Body of pancreas (tissue), 4 donors: Measurements from ENCODE around the gene THADA.
"Not testable (repeated sequence)": the region's sequence is repeated elsewhere in the genome, so short reads cannot be mapped to it uniquely, and the experiment has no call there.

Source experiments
- POLR2A ChIP-seq, 3 donors: fragments of 450-650 bp; IDR thresholded peaks; one replicate each; pipeline ENCODE4 v1.6.1; 2016; ENCODE audit warnings: antibody characterized with exemption in 3 of 3, mild to moderate bottlenecking in 2 of 3
- TF ChIP-seq, protein P1 (sequence below), 7 experiments: fragments of 450-650 bp in 4 of 7; fragments of 200-600 bp in 3 of 7; sonication (generic) in 3 of 7; IDR thresholded peaks; one replicate each; pipeline ENCODE4 v1.5.1; 2016 to 2019; ENCODE audit warnings: antibody characterized with exemption in 7 of 7

DNA sequence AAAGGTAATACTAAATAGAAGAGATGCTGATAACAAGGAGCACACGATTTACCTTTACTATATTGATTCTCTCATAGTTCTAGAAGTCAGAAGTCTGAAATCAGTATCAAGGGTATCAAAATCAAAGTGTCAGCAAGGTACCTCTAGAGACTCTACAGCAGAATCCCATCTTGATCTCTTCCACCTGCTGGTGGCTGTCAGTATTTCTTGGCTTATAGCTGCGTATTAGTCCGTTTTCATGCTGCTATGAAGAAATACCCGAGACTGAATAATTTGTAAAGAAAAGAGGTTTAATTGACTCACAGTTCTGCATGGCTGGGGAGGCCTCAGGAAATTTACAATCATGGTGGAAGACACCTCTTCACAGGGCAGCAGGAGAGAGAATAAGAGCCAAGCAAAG is 149.1 kb downstream of the THADA start:
- TF ChIP-seq POLR2A (IDR thresholded peaks at IDR 0.05) = not testable (repeated sequence)
- TF ChIP-seq, protein P1, sequence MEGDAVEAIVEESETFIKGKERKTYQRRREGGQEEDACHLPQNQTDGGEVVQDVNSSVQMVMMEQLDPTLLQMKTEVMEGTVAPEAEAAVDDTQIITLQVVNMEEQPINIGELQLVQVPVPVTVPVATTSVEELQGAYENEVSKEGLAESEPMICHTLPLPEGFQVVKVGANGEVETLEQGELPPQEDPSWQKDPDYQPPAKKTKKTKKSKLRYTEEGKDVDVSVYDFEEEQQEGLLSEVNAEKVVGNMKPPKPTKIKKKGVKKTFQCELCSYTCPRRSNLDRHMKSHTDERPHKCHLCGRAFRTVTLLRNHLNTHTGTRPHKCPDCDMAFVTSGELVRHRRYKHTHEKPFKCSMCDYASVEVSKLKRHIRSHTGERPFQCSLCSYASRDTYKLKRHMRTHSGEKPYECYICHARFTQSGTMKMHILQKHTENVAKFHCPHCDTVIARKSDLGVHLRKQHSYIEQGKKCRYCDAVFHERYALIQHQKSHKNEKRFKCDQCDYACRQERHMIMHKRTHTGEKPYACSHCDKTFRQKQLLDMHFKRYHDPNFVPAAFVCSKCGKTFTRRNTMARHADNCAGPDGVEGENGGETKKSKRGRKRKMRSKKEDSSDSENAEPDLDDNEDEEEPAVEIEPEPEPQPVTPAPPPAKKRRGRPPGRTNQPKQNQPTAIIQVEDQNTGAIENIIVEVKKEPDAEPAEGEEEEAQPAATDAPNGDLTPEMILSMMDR (IDR thresholded peaks at IDR 0.05) = not testable (repeated sequence)
